Measurements from ENCODE around the gene IL34.

The IL34 gene

GRCh38 chr16:70678121-70678897 lies 31.9 kb downstream of the IL34 start:
- DNase-seq (ENCODE audit: low read depth) = no peak

GRCh38 chr16:70678898-70679670 lies 32.7 kb downstream of the IL34 start:
- no peak for DNase-seq (ENCODE audit: low read depth)

- no peak for DNase-seq (ENCODE audit: low read depth)
Observed at GRCh38 chr16:70679671-70680494, 33.5 kb downstream of the IL34 start.

- DNase-seq (ENCODE audit: low read depth) = no peak
Observed at GRCh38 chr16:70680495-70681381, 34.4 kb downstream of the IL34 start.

- no peak for DNase-seq (ENCODE audit: low read depth)
Observed at GRCh38 chr16:70681382-70682238, 35.3 kb downstream of the IL34 start.

GRCh38 chr16:70682239-70683145 lies 36.1 kb downstream of the IL34 start:
- DNase-seq (ENCODE audit: low read depth) = no peak

- no peak for DNase-seq (ENCODE audit: low read depth)
Observed at GRCh38 chr16:70683146-70683944, 37.0 kb downstream of the IL34 start.

- DNase-seq (ENCODE audit: low read depth) = no peak
Observed at GRCh38 chr16:70684146-70685060, 38.0 kb downstream of the IL34 start.

- DNase-seq (ENCODE audit: low read depth) = no peak
Observed at GRCh38 chr16:70685061-70685937, 38.9 kb downstream of the IL34 start.

GRCh38 chr16:70685938-70686375 lies 39.6 kb downstream of the IL34 start, which contains the start of gene MTSS2:
TSS of gene MTSS2 (minus strand) at chr16:70686053. CDS start at chr16:70685791, 262 bp downstream.
- DNase-seq (ENCODE audit: low read depth) = peak; percentile 77

GRCh38 chr16:70686376-70687101 lies 40.2 kb downstream of the IL34 start:
- no peak for DNase-seq (ENCODE audit: low read depth)

GRCh38 chr16:70687102-70687511 lies 40.7 kb downstream of the IL34 start:
- no peak for DNase-seq (ENCODE audit: low read depth)

- no peak for DNase-seq (ENCODE audit: low read depth)
Observed at GRCh38 chr16:70687671-70688245, 41.4 kb downstream of the IL34 start.

- DNase-seq (ENCODE audit: low read depth) = no peak
Observed at GRCh38 chr16:70688246-70688742, 41.9 kb downstream of the IL34 start.

Data from stromal cell of bone marrow (primary cell).